ENCODE measurements around the gene NEDD9. TPM values are rescaled to one million over a fixed set of nuclear protein-coding genes. Genes with fewer than 3 reads are reported as not detected.

NEDD9 gene
- total RNA-seq, 1 donor from 2014 or later: 194 TPM

GRCh38 chr6:11231564-11232192, 790 bp downstream of the NEDD9 start:
- Histone ChIP-seq H3K27me3 (no peaks in the 10 kb centered on the region), H3K4me1 (peaks cover 30% of the 10 kb centered on the region), H3K27ac (peak overlapping the region; percentile 94), H3K9me3 (no peaks in the 10 kb centered on the region), H3K4me3 (peak overlapping the region; percentile 73), H3K36me3 (no peaks in the 10 kb centered on the region)
- DNase-seq (no peak), ATAC-seq (peak; percentile 54)
- TF ChIP-seq, protein P1, sequence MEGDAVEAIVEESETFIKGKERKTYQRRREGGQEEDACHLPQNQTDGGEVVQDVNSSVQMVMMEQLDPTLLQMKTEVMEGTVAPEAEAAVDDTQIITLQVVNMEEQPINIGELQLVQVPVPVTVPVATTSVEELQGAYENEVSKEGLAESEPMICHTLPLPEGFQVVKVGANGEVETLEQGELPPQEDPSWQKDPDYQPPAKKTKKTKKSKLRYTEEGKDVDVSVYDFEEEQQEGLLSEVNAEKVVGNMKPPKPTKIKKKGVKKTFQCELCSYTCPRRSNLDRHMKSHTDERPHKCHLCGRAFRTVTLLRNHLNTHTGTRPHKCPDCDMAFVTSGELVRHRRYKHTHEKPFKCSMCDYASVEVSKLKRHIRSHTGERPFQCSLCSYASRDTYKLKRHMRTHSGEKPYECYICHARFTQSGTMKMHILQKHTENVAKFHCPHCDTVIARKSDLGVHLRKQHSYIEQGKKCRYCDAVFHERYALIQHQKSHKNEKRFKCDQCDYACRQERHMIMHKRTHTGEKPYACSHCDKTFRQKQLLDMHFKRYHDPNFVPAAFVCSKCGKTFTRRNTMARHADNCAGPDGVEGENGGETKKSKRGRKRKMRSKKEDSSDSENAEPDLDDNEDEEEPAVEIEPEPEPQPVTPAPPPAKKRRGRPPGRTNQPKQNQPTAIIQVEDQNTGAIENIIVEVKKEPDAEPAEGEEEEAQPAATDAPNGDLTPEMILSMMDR (IDR thresholded peaks at IDR 0.05): no peak
- intact Hi-C loops (cut with DNase I): no loop called here

GRCh38 chr6:11231108-11231463, 1.4 kb downstream of the NEDD9 start:
- ATAC-seq: no peak
- Histone ChIP-seq H3K36me3 (no peaks in the 10 kb centered on the region), H3K4me3 (peak overlapping the region; percentile 73), H3K27ac (peak overlapping the region; percentile 94), H3K27me3 (no peaks in the 10 kb centered on the region), H3K4me1 (peaks cover 30% of the 10 kb centered on the region), H3K9me3 (no peaks in the 10 kb centered on the region)
- DNase-seq: no peak
- intact Hi-C loops (cut with DNase I): no loop called here
- TF ChIP-seq, protein P1 (IDR thresholded peaks at IDR 0.05): no peak

GRCh38 chr6:11230158-11231107, 2.0 kb downstream of the NEDD9 start:
- Histone ChIP-seq H3K4me1 (peaks cover 29% of the 10 kb centered on the region), H3K36me3 (no peaks in the 10 kb centered on the region), H3K27ac (peak overlapping the region; percentile 94), H3K27me3 (no peaks in the 10 kb centered on the region), H3K4me3 (peak overlapping the region; percentile 73), H3K9me3 (no peaks in the 10 kb centered on the region)
- DNase-seq: no peak
- no peak for ATAC-seq
- intact Hi-C loops (cut with DNase I): no loop called here
- TF ChIP-seq, protein P1 (IDR thresholded peaks at IDR 0.05): no peak

DNA sequence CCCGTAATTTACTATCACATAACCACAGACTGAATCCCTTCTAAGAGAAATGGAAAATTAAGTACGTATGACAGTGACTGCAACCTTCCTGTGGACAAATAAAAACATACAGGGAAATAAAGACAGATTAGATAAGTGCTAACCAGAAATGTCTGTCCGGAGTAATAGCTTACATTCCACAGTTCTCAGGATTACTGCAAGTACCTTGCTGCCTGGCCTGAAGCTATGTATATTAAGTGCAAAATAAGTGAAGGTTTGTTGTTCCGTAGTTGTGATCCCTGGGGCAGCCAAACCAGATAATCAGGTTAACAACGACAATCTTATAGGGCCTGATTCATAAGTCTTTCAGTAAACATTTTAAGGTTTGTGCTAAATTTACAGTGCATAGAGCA, 2.8 kb downstream of the NEDD9 start:
- ATAC-seq (no peak), DNase-seq (no peak)
- Histone ChIP-seq H3K27me3 (no peaks in the 10 kb centered on the region), H3K4me3 (peak overlapping the region; percentile 73), H3K36me3 (no peaks in the 10 kb centered on the region), H3K9me3 (no peaks in the 10 kb centered on the region), H3K4me1 (peaks cover 36% of the 10 kb centered on the region), H3K27ac (peak overlapping the region; percentile 94)
- intact Hi-C loops (cut with DNase I): loop anchor here (10.0 kb wide), 1 partner anchor 135 kb away; no protein-coding TSS in a partner anchor
- TF ChIP-seq, protein P1 (IDR thresholded peaks at IDR 0.05): no peak

- TF ChIP-seq, protein P1 (IDR thresholded peaks at IDR 0.05): no peak
- Histone ChIP-seq H3K27me3 (no peaks in the 10 kb centered on the region), H3K4me1 (peaks cover 42% of the 10 kb centered on the region), H3K4me3 (peak overlapping the region; percentile 73), H3K36me3 (no peaks in the 10 kb centered on the region), H3K27ac (peak overlapping the region; percentile 94), H3K9me3 (no peaks in the 10 kb centered on the region)
- ATAC-seq (peak; percentile 4), DNase-seq (no peak)
- intact Hi-C loops (cut with DNase I): loop anchor here (10.0 kb wide), 1 partner anchor 136 kb away; no protein-coding TSS in a partner anchor
These were observed 3.4 kb downstream of the NEDD9 start for GRCh38 chr6:11228935-11229654.
